Upper lobe of left lung (tissue), 6 donors: ENCODE data around the gene HNRNPC. TPM values are rescaled to one million over a fixed set of nuclear protein-coding genes. Genes with fewer than 3 reads are reported as not detected.

Source experiments
- ATAC-seq, 2 donors: fragments of 200-7000 bp; cut with Tn5 transposase; one replicate each; pipeline ENCODE4 v1.9.1; 2022; ENCODE audit warnings: mild to moderate bottlenecking in 2 of 2, moderate library complexity in 2 of 2; ENCODE audit not compliant: low FRiP score in 2 of 2
- DNase-seq, 2 donors: peaks; one replicate each; pipeline ENCODE4 v3.0.0-alpha.2; 2019 to 2020
- H3K27ac ChIP-seq, 4 donors: fragments of 200-600 bp; sonication (generic); one replicate each; pipeline ENCODE4 v1.5.1; 2016 to 2019
- H3K27me3 ChIP-seq, 4 donors: fragments of 200-600 bp; sonication (generic); one replicate each; pipeline ENCODE4 v1.5.1; 2017 to 2019
- H3K36me3 ChIP-seq, 4 donors: fragments of 200-600 bp; sonication (generic); one replicate each; pipeline ENCODE4 v1.5.1; 2016 to 2019
- H3K4me1 ChIP-seq, 4 donors: fragments of 200-600 bp; sonication (generic); one replicate each; pipeline ENCODE4 v1.5.1; 2018 to 2019
- H3K4me3 ChIP-seq, 4 donors: fragments of 200-600 bp; sonication (generic); one replicate each; pipeline ENCODE4 v1.5.1; 2017 to 2019; ENCODE audit warnings: mild to moderate bottlenecking in 2 of 4, moderate library complexity in 1 of 4
- H3K9me3 ChIP-seq, 4 donors: fragments of 200-600 bp; sonication (generic); one replicate each; pipeline ENCODE4 v1.5.1; 2018 to 2019
- CTCF ChIP-seq, 6 experiments: fragments of 450-650 bp in 4 of 6; fragments of 200-600 bp in 2 of 6; sonication (generic) in 2 of 6; IDR thresholded peaks; one replicate each; pipeline ENCODE4 v1.5.1; 2016 to 2019; ENCODE audit warnings: antibody characterized with exemption in 6 of 6
- EP300 ChIP-seq, 4 donors: sonication (generic); formaldehyde crosslinking; IDR thresholded peaks; one replicate each; pipeline ENCODE4 v1.5.1; 2017; ENCODE audit warnings: antibody characterized with exemption in 4 of 4, control low read depth in 2 of 4
- POLR2A ChIP-seq, 4 donors: fragments of 450-650 bp; IDR thresholded peaks; one replicate each; pipeline ENCODE4 v1.5.1; 2016 to 2017; ENCODE audit warnings: antibody characterized with exemption in 4 of 4, mild to moderate bottlenecking in 2 of 4
- POLR2AphosphoS5 ChIP-seq, 2 donors: sonication (generic); formaldehyde crosslinking; IDR thresholded peaks; one replicate each; pipeline ENCODE4 v1.5.1; 2017; ENCODE audit warnings: antibody characterized with exemption in 2 of 2
- WGBS, 2 donors: methylation state at CpG; one replicate each; pipeline ENCODE4 v1.1.5; 2017 to 2018; 5-methylcytosine and 5-hydroxymethylcytosine counted together
- total RNA-seq, 6 donors: library from RNA; depleted of rRNA in 4 of 6; stranded (reverse); fragments of >200 nt in 4 of 6; gene quantifications; one replicate each; pipeline versions ENCODE4 v1.1.0 to v1.2.1, GENCODE V29; 2016 to 2021
- donor health status: DM: no; HTN: no; CAD: no; lungs with moderate emphysema.
- donor health status: DM: no; HTN: yes; CAD: no; lungs with severe emphysema.

HNRNPC gene
- total RNA-seq, 6 donors from 2014 or later, result 119 to 390 (median 293) TPM

GRCh38 chr14:21220874-21221477, 48.3 kb downstream of the HNRNPC start:
- DNase-seq, result no peak
- WGBS, 2 donors, result 84 to 87% methylated on average over 9 of the region's 9 CpGs
- H3K27me3 ChIP-seq, result no peaks in the 10 kb centered on the region
- TF ChIP-seq POLR2AphosphoS5 (IDR thresholded peaks at IDR 0.05) (no peak), CTCF (IDR thresholded peaks at IDR 0.05) (no peak), EP300 (IDR thresholded peaks at IDR 0.05) (no peak), POLR2A (IDR thresholded peaks at IDR 0.05) (no peak)
- peaks cover 11 to 86% (median 33%) of the 10 kb centered on the region in 4 donors for H3K36me3 ChIP-seq
- no peak overlapping the region for H3K4me3 ChIP-seq
- ATAC-seq, result no peak
- peaks cover 9 to 37% (median 18%) of the 10 kb centered on the region in 4 donors for H3K4me1 ChIP-seq
- peak overlapping the region in 1 of 4 donors; percentile 3 for H3K27ac ChIP-seq
- H3K9me3 ChIP-seq, result no peaks in the 10 kb centered on the region

GRCh38 chr14:21219561-21220111, 49.6 kb downstream of the HNRNPC start:
- ATAC-seq (no peak), DNase-seq (no peak)
- Histone ChIP-seq H3K4me3 (no peak overlapping the region), H3K9me3 (no peaks in the 10 kb centered on the region), H3K4me1 (peaks cover 9 to 44% (median 22%) of the 10 kb centered on the region in 4 donors), H3K36me3 (peaks cover 11 to 86% (median 24%) of the 10 kb centered on the region in 4 donors), H3K27me3 (no peaks in the 10 kb centered on the region), H3K27ac (no peak overlapping the region)
- WGBS, 2 donors, result 78 to 86% methylated on average over 4 of the region's 4 CpGs
- TF ChIP-seq EP300 (IDR thresholded peaks at IDR 0.05), result no peak
- no peak for TF ChIP-seq POLR2AphosphoS5 (IDR thresholded peaks at IDR 0.05)
- TF ChIP-seq CTCF (IDR thresholded peaks at IDR 0.05), result no peak
- no peak for TF ChIP-seq POLR2A (IDR thresholded peaks at IDR 0.05)

GRCh38 chr14:21219120-21219519, 50.1 kb downstream of the HNRNPC start:
- Histone ChIP-seq H3K4me1 (peaks cover 9 to 48% (median 24%) of the 10 kb centered on the region in 4 donors), H3K27me3 (no peaks in the 10 kb centered on the region), H3K4me3 (no peak overlapping the region), H3K36me3 (peaks cover 11 to 87% (median 22%) of the 10 kb centered on the region in 4 donors), H3K27ac (no peak overlapping the region), H3K9me3 (no peaks in the 10 kb centered on the region)
- ATAC-seq, result no peak
- 81% methylated on average over 2 of the region's 2 CpGs for WGBS, 2 donors
- TF ChIP-seq CTCF (IDR thresholded peaks at IDR 0.05) (no peak), EP300 (IDR thresholded peaks at IDR 0.05) (no peak), POLR2A (IDR thresholded peaks at IDR 0.05) (no peak), POLR2AphosphoS5 (IDR thresholded peaks at IDR 0.05) (no peak)
- DNase-seq, result no peak

GRCh38 chr14:21215879-21216251, 53.4 kb downstream of the HNRNPC start:
- no peaks in the 10 kb centered on the region for H3K9me3 ChIP-seq
- peaks cover 19 to 88% (median 28%) of the 10 kb centered on the region in 4 donors for H3K36me3 ChIP-seq
- peaks cover 11 to 37% (median 24%) of the 10 kb centered on the region in 4 donors for H3K4me1 ChIP-seq
- DNase-seq (no peak), ATAC-seq (no peak)
- H3K27me3 ChIP-seq, result no peaks in the 10 kb centered on the region
- H3K27ac ChIP-seq, result no peak overlapping the region
- TF ChIP-seq POLR2AphosphoS5 (IDR thresholded peaks at IDR 0.05) (no peak), EP300 (IDR thresholded peaks at IDR 0.05) (no peak), CTCF (IDR thresholded peaks at IDR 0.05) (no peak), POLR2A (IDR thresholded peaks at IDR 0.05) (no peak)
- H3K4me3 ChIP-seq, result no peak overlapping the region
- 72 to 73% methylated on average over 4 of the region's 4 CpGs for WGBS, 2 donors
